A673 (cell line): ENCODE measurements around the gene MFAP5. TPM values are rescaled to one million over a fixed set of nuclear protein-coding genes. Genes with fewer than 3 reads are reported as not detected.
A peak's percentile ranks its signal among the peaks of the same experiment; 100 is the strongest.

Source experiments
- BruUV-seq: library from RNA; stranded (reverse); fragments of 400-500 nt; replicated peaks from 2 replicates; lab custom pipeline; 2021; lab: Mats Ljungman, UMichigan
- CTCF ChIA-PET: fragments of 300-600 bp; sonication (Branson Sonifier 250); formaldehyde crosslinking; loops from one replicate; lab custom pipeline; 2022; ENCODE audit warnings: antibody characterized with exemption; lab: Charles Lee
- POLR2A ChIA-PET: fragments of 300-600 bp; sonication (Branson Sonifier 250); formaldehyde crosslinking; loops from one replicate; lab custom pipeline; 2022; ENCODE audit warnings: antibody characterized with exemption; ENCODE audit not compliant: low non-redundant PET; lab: Charles Lee
- DNase-seq: peaks from one replicate; pipeline ENCODE4 v3.0.0-alpha.2; 2015; ENCODE audit warnings: low spot score
- H3K27ac ChIP-seq: fragments of 200-600 bp; sonication (generic); 2 replicates; pipeline ENCODE4 v1.5.1; 2016; ENCODE audit warnings: mixed run types, low read depth, mild to moderate bottlenecking, mixed read lengths, antibody characterized with exemption, low read length; ENCODE audit not compliant: poor library complexity, severe bottlenecking
- H3K27me3 ChIP-seq: fragments of 200-600 bp; sonication (generic); replicated peaks from 2 replicates; pipeline ENCODE4 v1.6.1; 2017; ENCODE audit warnings: mixed run types, low read depth, mild to moderate bottlenecking, mixed read lengths, antibody characterized with exemption, low read length; ENCODE audit not compliant: insufficient read depth, poor library complexity
- H3K36me3 ChIP-seq: fragments of 200-600 bp; sonication (generic); 2 replicates; pipeline ENCODE4 v1.6.1; 2016; ENCODE audit warnings: mixed run types, mild to moderate bottlenecking, mixed read lengths, antibody characterized with exemption, low read length; ENCODE audit not compliant: insufficient read depth, poor library complexity, severe bottlenecking
- H3K4me1 ChIP-seq: fragments of 200-600 bp; sonication (generic); 2 replicates; pipeline ENCODE4 v1.6.1; 2017; ENCODE audit warnings: mixed run types, mild to moderate bottlenecking, mixed read lengths, antibody characterized with exemption, low read length; ENCODE audit not compliant: insufficient read depth, poor library complexity, severe bottlenecking
- H3K4me3 ChIP-seq: fragments of 200-600 bp; sonication (generic); 2 replicates; pipeline ENCODE4 v1.5.1; 2016; ENCODE audit warnings: low read depth, mixed run types, mild to moderate bottlenecking, mixed read lengths, low read length; ENCODE audit not compliant: poor library complexity, severe bottlenecking
- H3K9me3 ChIP-seq: fragments of 200-600 bp; sonication (generic); 2 replicates; pipeline ENCODE4 v1.6.1; 2016; ENCODE audit warnings: mixed run types, low read depth, mild to moderate bottlenecking, mixed read lengths, antibody characterized with exemption, low read length; ENCODE audit not compliant: poor library complexity, severe bottlenecking
- EZH2 ChIP-seq: fragments of 200-600 bp; sonication (generic); IDR thresholded peaks from 2 replicates; pipeline ENCODE4 v1.6.1; 2017; ENCODE audit warnings: borderline replicate concordance, low read depth, mild to moderate bottlenecking, mixed read lengths, antibody characterized with exemption, low read length; ENCODE audit not compliant: poor library complexity, severe bottlenecking
- intact Hi-C: fragments of 100-400 bp; cut with micrococcal nuclease; formaldehyde crosslinking; loops from one replicate; pipeline ENCODE4 v1.10.0; 2022; ENCODE audit not compliant: unreplicated experiment
- total RNA-seq: library from RNA; stranded (reverse); gene quantifications from 2 replicates; pipeline ENCODE4 v1.2.3, GENCODE V29; 2021
- TF ChIP-seq, protein P1 (sequence below): fragments of 300-800, 200-600 bp; sonication (generic); conservative IDR thresholded peaks from 2 replicates; pipeline ENCODE4 v1.5.1; 2017; ENCODE audit warnings: low read depth, mild to moderate bottlenecking, antibody characterized with exemption, low read length, moderate library complexity, mixed read lengths

Gene MFAP5
- total RNA-seq, 1 experiment from 2014 or later: 1.7 TPM

DNA sequence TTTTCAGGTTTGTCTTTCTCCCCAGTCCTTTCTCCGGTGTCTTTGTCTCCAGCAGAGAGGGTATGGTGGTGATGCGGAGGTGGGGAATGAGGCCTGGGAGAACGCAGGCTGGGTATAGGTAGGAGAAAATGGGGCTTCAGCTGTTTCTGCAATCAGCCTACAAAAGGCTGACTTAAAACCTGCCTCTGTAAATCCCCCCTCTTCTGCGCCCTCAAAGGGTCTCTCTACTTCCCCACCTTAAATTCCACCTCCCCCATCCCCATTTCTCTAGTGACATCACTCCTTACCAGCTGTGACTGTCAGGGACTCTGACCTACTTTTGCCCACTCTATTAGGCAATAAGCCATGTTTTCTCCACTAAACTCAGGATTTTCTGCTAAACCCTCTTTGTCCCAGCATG lies 27.1 kb upstream of the MFAP5 start:
- H3K27ac ChIP-seq: no peak overlapping the region
- H3K9me3 ChIP-seq: no peaks in the 10 kb centered on the region
- BruUV-seq: no TSS peak
- no peak overlapping the region for H3K4me3 ChIP-seq
- ChIA-PET CTCF (no interaction called here), POLR2A (no interaction called here)
- H3K36me3 ChIP-seq: no peaks in the 10 kb centered on the region
- H3K27me3 ChIP-seq: no peaks in the 10 kb centered on the region
- TF ChIP-seq EZH2: no peak
- TF ChIP-seq, protein P1, sequence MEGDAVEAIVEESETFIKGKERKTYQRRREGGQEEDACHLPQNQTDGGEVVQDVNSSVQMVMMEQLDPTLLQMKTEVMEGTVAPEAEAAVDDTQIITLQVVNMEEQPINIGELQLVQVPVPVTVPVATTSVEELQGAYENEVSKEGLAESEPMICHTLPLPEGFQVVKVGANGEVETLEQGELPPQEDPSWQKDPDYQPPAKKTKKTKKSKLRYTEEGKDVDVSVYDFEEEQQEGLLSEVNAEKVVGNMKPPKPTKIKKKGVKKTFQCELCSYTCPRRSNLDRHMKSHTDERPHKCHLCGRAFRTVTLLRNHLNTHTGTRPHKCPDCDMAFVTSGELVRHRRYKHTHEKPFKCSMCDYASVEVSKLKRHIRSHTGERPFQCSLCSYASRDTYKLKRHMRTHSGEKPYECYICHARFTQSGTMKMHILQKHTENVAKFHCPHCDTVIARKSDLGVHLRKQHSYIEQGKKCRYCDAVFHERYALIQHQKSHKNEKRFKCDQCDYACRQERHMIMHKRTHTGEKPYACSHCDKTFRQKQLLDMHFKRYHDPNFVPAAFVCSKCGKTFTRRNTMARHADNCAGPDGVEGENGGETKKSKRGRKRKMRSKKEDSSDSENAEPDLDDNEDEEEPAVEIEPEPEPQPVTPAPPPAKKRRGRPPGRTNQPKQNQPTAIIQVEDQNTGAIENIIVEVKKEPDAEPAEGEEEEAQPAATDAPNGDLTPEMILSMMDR: no peak
- no peak for DNase-seq
- intact Hi-C loops: no loop called here
- peaks cover 24% of the 10 kb centered on the region for H3K4me1 ChIP-seq

DNA sequence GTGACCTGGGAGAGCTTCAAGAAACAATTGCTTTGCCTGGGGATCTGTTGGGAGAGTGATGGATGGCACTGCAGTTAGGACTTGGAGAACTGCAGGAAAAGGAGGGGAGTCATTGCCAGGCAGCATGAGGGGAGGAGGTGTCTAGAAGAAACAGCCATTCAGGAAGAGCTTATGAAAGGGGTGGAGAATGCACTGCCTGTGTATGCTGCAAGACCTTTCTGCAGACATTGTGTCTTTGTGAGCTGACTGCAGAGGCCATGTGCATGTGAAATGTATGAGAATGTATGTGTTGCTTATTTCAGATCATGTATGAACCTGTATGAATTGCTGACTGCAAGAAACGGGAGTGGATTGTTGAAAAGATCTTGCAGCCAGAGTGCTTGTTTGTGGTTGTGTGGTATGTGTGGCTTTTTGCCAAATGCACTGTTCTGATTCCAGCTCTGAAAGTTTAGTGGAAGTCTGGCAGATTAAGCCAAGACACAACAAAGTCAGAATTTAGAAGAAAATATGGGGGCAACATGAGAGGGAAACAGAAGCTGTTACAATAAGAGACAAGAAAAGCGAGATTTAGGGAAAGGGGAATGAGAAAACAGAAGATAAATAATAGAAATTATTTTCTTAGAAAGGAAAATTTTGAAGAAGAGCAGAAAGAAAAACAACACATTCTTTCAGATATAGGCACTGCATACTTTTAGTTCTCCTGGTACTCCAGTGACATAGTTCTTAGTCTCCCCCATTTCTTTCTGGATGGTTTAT lies 25.4 kb upstream of the MFAP5 start:
- BruUV-seq: no TSS peak
- H3K4me1 ChIP-seq: peaks cover 22% of the 10 kb centered on the region
- peak overlapping the region; percentile 29 for H3K27ac ChIP-seq
- H3K9me3 ChIP-seq: no peaks in the 10 kb centered on the region
- no peaks in the 10 kb centered on the region for H3K36me3 ChIP-seq
- H3K4me3 ChIP-seq: peak overlapping the region; percentile 4
- TF ChIP-seq, protein P1: no peak
- no peak for TF ChIP-seq EZH2
- H3K27me3 ChIP-seq: no peaks in the 10 kb centered on the region
- ChIA-PET POLR2A (interaction anchor here (0.6 to 1.0 kb wide), 2 partner anchors 9 to 11 kb away, joined by 5 to 24 read pairs; no protein-coding TSS in a partner anchor), CTCF (interaction anchor here (0.6 to 1.4 kb wide), 3 partner anchors 10 to 203 kb away, joined by 3 to 5 read pairs (median 4); partner anchors contain the start of gene RIMKLB)
- peak; percentile 81 for DNase-seq
- intact Hi-C loops: no loop called here

DNA sequence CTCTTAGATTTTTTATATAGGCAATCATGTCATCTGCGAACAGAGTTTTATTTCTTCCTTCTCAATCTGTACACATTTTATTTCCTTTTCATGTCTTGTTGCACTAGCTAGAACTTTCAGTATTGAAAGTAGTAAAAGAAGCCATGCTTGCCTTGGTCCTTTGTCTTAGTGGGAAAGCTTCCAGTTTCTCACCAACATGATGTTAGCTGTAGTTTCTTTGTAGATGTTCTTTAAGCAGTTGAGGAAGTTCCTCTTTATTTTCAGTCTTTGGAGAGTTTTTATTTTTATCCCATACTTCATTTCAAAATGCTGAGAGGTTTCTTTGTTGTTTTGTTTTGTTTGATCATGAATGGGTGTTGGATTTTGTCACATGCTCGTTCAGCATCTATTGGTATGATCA lies 22.4 kb upstream of the MFAP5 start:
- POLR2A ChIA-PET: no interaction called here
- H3K4me1 ChIP-seq: peaks cover 20% of the 10 kb centered on the region
- intact Hi-C loops: no loop called here
- no peak overlapping the region for H3K27ac ChIP-seq
- H3K4me3 ChIP-seq: no peak overlapping the region
- TF ChIP-seq, protein P1: no peak
- no peak for TF ChIP-seq EZH2
- CTCF ChIA-PET: interaction anchor here (0.6 kb wide), 1 partner anchor 354 kb away, joined by 4 read pairs; no protein-coding TSS in a partner anchor
- no peak for DNase-seq
- H3K9me3 ChIP-seq: no peaks in the 10 kb centered on the region
- no TSS peak for BruUV-seq
- H3K27me3 ChIP-seq: no peaks in the 10 kb centered on the region
- no peaks in the 10 kb centered on the region for H3K36me3 ChIP-seq
